MM.1S (cell line): Measurements from ENCODE around the gene INPP4B.

Source experiments
- DNase-seq: peaks from one replicate; pipeline ENCODE4 v3.0.0-alpha.2; 2015
- H2AFZ ChIP-seq: fragments of 300-600 bp; sonication (generic); 2 replicates; pipeline ENCODE4 v1.6.0; 2016; ENCODE audit warnings: antibody characterized with exemption, low read length
- H3F3A ChIP-seq: fragments of 300-600 bp; sonication (generic); 2 replicates; pipeline ENCODE4 v1.6.1; 2016; ENCODE audit warnings: mild to moderate bottlenecking, antibody characterized with exemption, low read length, moderate library complexity, mixed read lengths; ENCODE audit not compliant: insufficient read depth
- H3K27ac ChIP-seq: fragments of 300-600 bp; sonication (generic); 2 replicates; pipeline ENCODE4 v1.5.1; 2016; ENCODE audit warnings: mild to moderate bottlenecking, low read length
- H3K27me3 ChIP-seq: fragments of 300-600 bp; sonication (generic); replicated peaks from 2 replicates; pipeline ENCODE4 v1.6.0; 2016; ENCODE audit warnings: low read length; ENCODE audit not compliant: insufficient read depth
- H3K36me3 ChIP-seq: fragments of 300-600 bp; sonication (generic); replicated peaks from 2 replicates; pipeline ENCODE4 v1.6.1; 2016; ENCODE audit warnings: mild to moderate bottlenecking, low read length, mixed read lengths; ENCODE audit not compliant: insufficient read depth
- H3K4me1 ChIP-seq: fragments of 300-600 bp; sonication (generic); 2 replicates; pipeline ENCODE4 v1.6.1; 2016; ENCODE audit warnings: low read length, mixed read lengths
- H3K4me2 ChIP-seq: fragments of 300-600 bp; sonication (generic); 2 replicates; pipeline ENCODE4 v1.6.0; 2016; ENCODE audit warnings: low read depth, low read length
- H3K4me3 ChIP-seq: fragments of 300-600 bp; sonication (generic); 2 replicates; pipeline ENCODE4 v1.5.1; 2016; ENCODE audit warnings: low read length, mixed read lengths
- H3K79me2 ChIP-seq: fragments of 300-600 bp; sonication (generic); 2 replicates; pipeline ENCODE4 v1.6.1; 2016; ENCODE audit warnings: mixed run types, low read length, mixed read lengths
- H3K9ac ChIP-seq: fragments of 300-600 bp; sonication (generic); 2 replicates; pipeline ENCODE4 v1.6.1; 2016; ENCODE audit warnings: low read length, mixed read lengths
- H3K9me2 ChIP-seq: fragments of 300-600 bp; sonication (generic); replicated peaks from 2 replicates; pipeline ENCODE4 v1.6.1; 2016; ENCODE audit warnings: mild to moderate bottlenecking, low read length, mixed read lengths; ENCODE audit not compliant: insufficient read depth
- H3K9me3 ChIP-seq: fragments of 300-600 bp; sonication (generic); replicated peaks from 2 replicates; pipeline ENCODE4 v1.6.1; 2016; ENCODE audit warnings: mild to moderate bottlenecking, low read length, mixed read lengths; ENCODE audit not compliant: insufficient read depth
- H4K20me1 ChIP-seq: fragments of 300-600 bp; sonication (generic); 2 replicates; pipeline ENCODE4 v1.6.1; 2016; ENCODE audit warnings: mild to moderate bottlenecking, low read length, moderate library complexity, mixed read lengths; ENCODE audit not compliant: insufficient read depth
- CTCF ChIP-seq: fragments of 300-600 bp; sonication (generic); IDR thresholded peaks from 2 replicates; pipeline ENCODE4 v1.5.1; 2016; ENCODE audit warnings: antibody characterized with exemption, low read length, mixed read lengths
- EZH2 ChIP-seq: fragments of 300-600 bp; sonication (generic); optimal IDR thresholded peaks from 2 replicates; pipeline ENCODE3; 2017; ENCODE audit warnings: low read depth, mild to moderate bottlenecking, antibody characterized with exemption, low read length, mixed read lengths
- EZH2phosphoT487 ChIP-seq: fragments of 300-600 bp; sonication (generic); IDR thresholded peaks from 2 replicates; pipeline ENCODE4 v1.6.1; 2018; ENCODE audit warnings: antibody characterized with exemption, low read length

The INPP4B gene

GRCh38 chr4:142309772-142310171 is 536.3 kb downstream of the INPP4B start:
- Histone ChIP-seq H3K4me3 (no peak overlapping the region), H3K9me3 (no peaks in the 10 kb centered on the region), H4K20me1 (no peaks in the 10 kb centered on the region), H3K4me2 (no peak overlapping the region), H3K4me1 (peaks cover 6% of the 10 kb centered on the region), H2AFZ (no peak overlapping the region), H3K9me2 (no peaks in the 10 kb centered on the region), H3K79me2 (no peaks in the 10 kb centered on the region), H3K27ac (no peak overlapping the region), H3K9ac (no peak overlapping the region), H3F3A (no peaks in the 10 kb centered on the region), H3K36me3 (no peaks in the 10 kb centered on the region), H3K27me3 (peaks cover 10% of the 10 kb centered on the region; the same call in 1 of the 2 replicates)
- no peak for TF ChIP-seq CTCF
- no peak for DNase-seq

- Histone ChIP-seq H3K4me3 (no peak overlapping the region), H3K4me2 (no peak overlapping the region), H3K79me2 (no peaks in the 10 kb centered on the region), H3K4me1 (no peaks in the 10 kb centered on the region), H3K9me2 (no peaks in the 10 kb centered on the region), H3K27me3 (no peaks in the 10 kb centered on the region), H3K36me3 (no peaks in the 10 kb centered on the region), H3K9ac (no peak overlapping the region), H2AFZ (no peak overlapping the region), H4K20me1 (no peaks in the 10 kb centered on the region), H3K27ac (no peak overlapping the region), H3K9me3 (no peaks in the 10 kb centered on the region), H3F3A (no peaks in the 10 kb centered on the region)
- TF ChIP-seq EZH2phosphoT487 (no peak), EZH2 (no peak), CTCF (no peak)
- no peak for DNase-seq
These were observed 538.2 kb downstream of the INPP4B start for GRCh38 chr4:142307857-142308256.

GRCh38 chr4:142297313-142297712 is 548.8 kb downstream of the INPP4B start:
- no peak overlapping the region for H3K4me2 ChIP-seq
- no peaks in the 10 kb centered on the region for H3K36me3 ChIP-seq
- H3K4me1 ChIP-seq: peaks cover 10% of the 10 kb centered on the region
- no peak overlapping the region for H3K4me3 ChIP-seq
- H3K27me3 ChIP-seq: peaks cover 48% of the 10 kb centered on the region
- no peaks in the 10 kb centered on the region for H3K79me2 ChIP-seq
- no peak overlapping the region for H3K27ac ChIP-seq
- no peak overlapping the region for H2AFZ ChIP-seq
- H4K20me1 ChIP-seq: peaks cover 3% of the 10 kb centered on the region; the same call in 1 of the 2 replicates
- H3F3A ChIP-seq: peaks cover 12% of the 10 kb centered on the region
- DNase-seq: no peak
- H3K9me3 ChIP-seq: no peaks in the 10 kb centered on the region
- no peak overlapping the region for H3K9ac ChIP-seq
- H3K9me2 ChIP-seq: no peaks in the 10 kb centered on the region
- TF ChIP-seq CTCF (no peak), EZH2phosphoT487 (no peak), EZH2 (no peak)

GRCh38 chr4:142293536-142293935 is 552.6 kb downstream of the INPP4B start:
- Histone ChIP-seq H3K4me3 (no peak overlapping the region), H3K36me3 (no peaks in the 10 kb centered on the region), H3K27ac (no peak overlapping the region), H3K9me3 (no peaks in the 10 kb centered on the region), H3K9me2 (no peaks in the 10 kb centered on the region), H2AFZ (no peak overlapping the region), H3K9ac (no peak overlapping the region), H3K79me2 (no peaks in the 10 kb centered on the region), H4K20me1 (peaks cover 3% of the 10 kb centered on the region; the same call in 1 of the 2 replicates), H3K27me3 (peaks cover 75% of the 10 kb centered on the region), H3K4me1 (peaks cover 10% of the 10 kb centered on the region), H3K4me2 (no peak overlapping the region), H3F3A (peaks cover 12% of the 10 kb centered on the region)
- TF ChIP-seq EZH2: no peak
- no peak for TF ChIP-seq EZH2phosphoT487
- no peak for TF ChIP-seq CTCF
- DNase-seq: no peak
